Measurements from ENCODE around the gene CEP135.

GRCh38 chr4:55951191-55951922, 2.6 kb downstream of the CEP135 start:
- TF ChIP-seq CTCF (IDR thresholded peaks at IDR 0.05) (no peak), POLR2A (IDR thresholded peaks at IDR 0.05) (no peak), POLR2AphosphoS5 (IDR thresholded peaks at IDR 0.05) (no peak)

All from breast epithelium (tissue), 3 donors.